HG03045 (cell line): ENCODE measurements around the gene PROM1.

Source experiments
- ATAC-seq: cut with Tn5 transposase; IDR thresholded peaks from one replicate; pipeline ENCODE4 v1.9.1; 2021; ENCODE audit warnings: mild to moderate bottlenecking, moderate library complexity; ENCODE audit not compliant: unreplicated experiment

The PROM1 gene

DNA sequence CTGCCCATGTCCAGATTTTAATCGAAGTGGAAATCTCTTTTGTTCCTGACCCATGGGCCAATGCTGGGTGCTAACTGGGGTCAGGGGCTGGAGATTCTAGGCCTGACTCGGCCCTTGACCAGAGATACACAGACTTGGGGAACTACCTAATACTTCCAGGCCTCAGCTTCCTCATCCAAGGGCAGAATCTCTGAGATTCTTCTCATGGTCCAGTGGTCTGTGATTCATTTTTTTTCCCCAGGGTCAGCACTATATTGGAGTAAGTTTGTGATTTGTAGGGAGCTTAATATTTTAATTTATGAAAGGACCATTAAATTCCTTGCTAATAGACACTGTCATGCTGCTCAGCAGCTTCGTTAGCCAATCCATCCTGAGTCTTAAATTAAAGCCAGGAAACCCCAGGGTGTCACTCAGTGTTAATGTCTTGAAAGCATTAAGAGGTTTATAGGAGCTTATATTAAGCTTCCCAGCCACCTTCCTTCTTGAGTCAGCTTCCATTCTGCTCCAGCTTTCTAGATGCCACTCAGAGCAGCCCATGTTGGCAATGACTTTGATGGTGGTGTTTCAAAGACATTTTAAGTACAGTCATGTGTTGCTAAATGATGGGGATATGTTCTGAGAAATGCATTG lies 27.0 kb upstream of the PROM1 start:
- no peak for ATAC-seq

- no peak for ATAC-seq
Measured at GRCh38 chr4:16110199-16110598, 26.4 kb upstream of the PROM1 start.

- ATAC-seq = no peak
Measured at GRCh38 chr4:16109256-16109655, 25.4 kb upstream of the PROM1 start.

DNA sequence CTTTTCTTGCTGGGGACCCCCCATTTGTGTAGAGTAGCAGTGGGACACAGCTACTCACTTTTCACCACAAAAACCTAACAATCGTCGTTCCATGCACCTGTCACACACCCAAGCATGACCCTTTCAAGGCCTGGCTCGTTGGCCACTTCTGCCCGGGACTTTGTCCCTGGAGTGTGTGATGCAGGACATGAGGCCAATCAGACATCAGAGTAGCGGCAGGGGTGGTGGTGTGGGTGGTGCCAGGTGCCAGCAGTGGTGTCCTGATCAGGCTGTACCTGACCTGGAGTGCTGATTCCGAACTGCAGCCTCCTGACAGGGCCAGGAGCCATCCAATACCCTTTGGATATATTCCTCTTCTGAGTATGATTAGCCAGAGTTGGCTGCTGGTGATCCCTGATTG lies 23.1 kb upstream of the PROM1 start:
- no peak for ATAC-seq

DNA sequence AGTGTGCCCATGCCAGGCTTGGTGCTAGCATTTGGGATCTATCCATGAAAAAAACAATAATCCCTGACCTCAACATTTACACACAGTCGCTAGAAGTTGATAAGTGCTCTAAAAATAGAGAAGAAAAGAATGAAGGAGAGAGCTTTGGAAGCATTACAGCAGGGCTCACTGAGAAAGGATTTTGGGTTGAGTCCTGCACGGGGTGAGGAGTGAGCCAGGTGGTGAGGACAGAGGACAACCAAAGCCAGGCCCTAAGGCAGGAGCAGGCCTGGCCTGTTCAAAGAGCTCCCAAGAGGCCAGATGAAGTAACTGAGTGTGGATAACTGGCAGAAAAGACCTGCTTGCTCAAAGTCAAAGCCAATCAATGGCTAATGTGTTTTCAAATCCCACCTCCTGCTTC lies 20.7 kb upstream of the PROM1 start:
- ATAC-seq = no peak

DNA sequence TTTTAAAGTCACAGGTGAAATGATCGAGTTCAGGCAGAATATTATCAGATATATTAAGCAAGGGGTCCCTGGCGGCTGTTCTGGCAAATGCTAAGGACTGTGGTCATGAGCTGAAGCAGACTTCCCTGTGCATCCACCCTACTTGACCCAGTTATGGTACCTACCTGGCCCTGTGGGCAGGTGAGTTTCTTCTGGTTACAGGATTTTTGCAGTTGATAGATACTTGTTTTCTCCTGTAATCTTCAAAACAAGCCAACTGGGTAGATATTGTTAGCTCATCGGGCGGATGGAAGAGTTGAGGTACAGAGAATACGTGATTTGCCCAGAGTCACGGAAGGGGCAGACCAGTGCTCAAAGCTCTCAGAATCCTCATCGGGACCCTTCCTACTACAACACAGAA lies 18.5 kb upstream of the PROM1 start:
- no peak for ATAC-seq

DNA sequence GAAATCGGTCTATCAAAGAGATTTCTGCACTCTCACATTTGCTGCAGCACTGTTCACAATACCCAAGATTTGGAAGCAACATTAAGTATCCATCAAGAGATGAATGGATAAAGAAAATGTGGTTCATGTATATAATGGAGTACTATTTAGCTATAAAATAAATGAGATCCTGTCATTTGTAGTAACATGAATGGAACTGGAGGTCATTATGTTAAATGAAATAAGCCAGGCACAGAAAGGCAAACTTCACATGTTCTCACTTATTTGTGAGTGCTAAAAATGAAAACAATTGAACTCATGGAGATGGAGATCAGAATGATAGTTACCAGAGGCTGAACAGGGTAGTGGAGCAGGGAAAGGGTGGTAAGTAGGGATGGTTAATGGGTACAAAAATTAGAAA lies 17.0 kb upstream of the PROM1 start:
- no peak for ATAC-seq

DNA sequence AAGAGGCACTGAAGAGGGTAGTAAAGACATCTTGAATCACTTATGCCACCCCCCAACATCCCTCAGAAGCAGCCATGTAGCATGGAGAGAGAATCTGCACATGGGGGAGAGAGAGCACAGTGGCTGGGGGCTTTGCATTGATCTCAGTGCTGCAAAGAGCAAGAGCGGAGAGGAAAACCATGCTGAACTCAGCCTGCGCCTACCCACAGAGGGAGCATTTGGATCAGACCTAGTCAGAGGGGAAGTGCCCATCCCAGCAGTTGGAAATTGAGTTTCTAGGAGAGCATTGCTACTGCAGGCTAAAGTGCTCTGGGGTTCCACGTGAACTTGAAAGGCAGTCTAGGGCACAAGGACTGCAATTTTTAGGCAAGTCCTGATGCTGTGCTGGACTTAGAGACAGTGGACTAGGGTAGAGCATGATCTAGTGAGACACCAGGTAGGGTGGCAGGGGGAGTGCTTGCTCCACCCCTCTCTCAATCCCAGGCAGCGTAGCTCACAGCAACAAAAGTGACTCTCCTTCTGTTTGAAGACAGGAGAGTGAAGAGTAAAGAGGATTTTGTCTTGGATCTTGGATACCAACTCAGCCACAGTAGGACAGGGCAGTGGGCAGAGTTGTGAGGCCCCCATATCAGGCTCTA lies 9.0 kb upstream of the PROM1 start:
- ATAC-seq = no peak

- no peak for ATAC-seq
Measured at GRCh38 chr4:16090096-16090705, 6.4 kb upstream of the PROM1 start.

DNA sequence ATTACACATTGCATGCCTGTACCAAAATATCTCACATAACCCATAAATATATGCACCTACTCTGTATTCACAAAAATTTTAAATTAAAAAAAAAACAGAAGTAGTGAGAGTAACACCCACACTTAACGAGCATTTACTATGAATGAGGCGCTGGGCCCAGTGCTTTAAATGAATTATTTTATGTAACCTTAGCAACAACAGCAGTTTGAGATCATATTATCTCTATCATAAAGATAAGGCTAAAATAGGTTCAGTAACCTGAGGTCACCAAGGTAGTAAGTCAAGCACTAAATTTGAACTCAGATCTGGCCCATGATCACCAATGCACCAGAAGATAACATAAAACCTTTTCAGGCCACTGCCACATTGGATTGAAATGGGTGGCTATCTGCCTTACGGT lies 5.3 kb upstream of the PROM1 start:
- no peak for ATAC-seq

GRCh38 chr4:16088601-16089000 lies 4.8 kb upstream of the PROM1 start:
- no peak for ATAC-seq

DNA sequence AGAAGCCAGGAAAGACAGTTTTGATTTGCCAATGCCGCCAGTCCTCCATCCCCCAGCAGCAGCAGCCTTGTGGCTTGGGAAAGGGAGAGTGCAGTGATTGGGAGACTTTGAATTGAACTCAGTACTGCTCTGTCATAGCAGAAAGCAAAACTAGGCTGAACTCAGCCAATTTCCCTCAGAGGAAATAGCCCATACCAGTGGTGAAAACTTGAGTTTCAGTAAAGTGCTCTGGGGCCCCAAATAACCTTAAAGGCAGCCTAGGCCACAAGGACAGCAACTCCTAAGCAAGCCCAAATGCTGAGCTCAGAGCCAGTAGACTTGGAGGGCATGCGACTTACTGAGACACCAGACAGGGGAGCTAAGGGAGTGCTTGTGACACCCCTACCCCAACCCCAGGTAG lies 2.0 kb upstream of the PROM1 start:
- no peak for ATAC-seq

DNA sequence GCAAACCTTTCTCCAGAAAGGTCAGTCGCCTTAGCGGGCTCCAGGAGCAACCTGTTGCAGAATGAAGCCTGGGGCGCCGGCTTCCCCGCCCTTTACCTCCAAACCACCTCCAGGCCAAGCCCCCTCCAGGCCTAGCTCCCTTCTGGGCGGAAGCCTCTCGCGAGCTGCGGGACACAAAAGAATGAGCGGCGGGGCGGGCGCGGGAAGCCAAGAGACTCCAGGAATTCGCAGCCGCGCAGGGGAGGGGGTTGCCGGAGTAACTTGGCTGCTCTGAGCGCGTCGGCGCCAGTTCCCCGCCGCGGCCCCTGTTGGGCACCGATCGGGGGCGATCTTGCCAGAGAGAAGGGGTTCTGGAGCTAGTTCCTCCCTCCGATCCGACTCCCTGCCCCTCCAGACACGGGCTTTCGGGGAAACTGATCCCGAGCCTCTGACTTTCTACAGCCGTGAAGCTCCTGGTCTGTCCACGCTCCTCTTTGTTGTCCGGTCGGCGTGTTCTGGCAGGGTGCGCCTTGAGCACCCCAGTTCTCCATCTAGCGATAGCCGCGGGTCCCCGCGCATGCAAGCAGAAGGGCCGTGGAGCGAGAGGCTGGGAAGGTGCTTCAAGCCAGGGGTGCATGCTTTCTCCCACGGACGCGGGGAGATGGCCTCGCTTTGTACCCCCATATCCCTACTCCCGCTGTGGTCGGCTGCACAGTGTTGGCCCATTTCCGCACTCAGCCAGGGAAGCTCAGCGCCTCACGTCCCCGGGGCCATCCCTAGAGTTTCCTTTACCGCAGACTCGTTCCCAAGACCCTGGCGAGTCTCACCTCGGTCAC lies 1.2 kb downstream of the PROM1 start:
- no peak for ATAC-seq

- ATAC-seq = no peak
Measured at GRCh38 chr4:16082041-16082425, 1.8 kb downstream of the PROM1 start.

DNA sequence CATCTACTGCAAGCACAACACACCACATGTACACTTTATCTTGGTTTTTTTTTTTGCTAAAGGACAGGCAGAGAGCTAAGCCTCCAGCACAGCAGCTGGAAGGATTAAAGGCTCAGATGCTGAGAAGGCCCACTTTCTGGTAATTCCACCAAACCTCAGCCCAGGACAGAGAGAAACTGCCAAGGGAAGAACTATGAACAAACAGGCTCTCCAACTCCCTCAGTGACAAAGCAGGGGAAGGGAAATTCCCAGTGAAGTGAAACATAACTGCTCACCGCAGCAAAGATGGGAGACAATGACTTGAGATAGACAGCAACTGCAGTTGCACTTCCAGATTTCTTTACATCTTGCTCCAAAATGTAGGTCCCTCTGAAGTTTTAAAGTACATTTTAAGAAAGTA lies 4.8 kb downstream of the PROM1 start:
- ATAC-seq = peak; percentile 82

GRCh38 chr4:16078195-16078760 lies 5.5 kb downstream of the PROM1 start:
- no peak for ATAC-seq

DNA sequence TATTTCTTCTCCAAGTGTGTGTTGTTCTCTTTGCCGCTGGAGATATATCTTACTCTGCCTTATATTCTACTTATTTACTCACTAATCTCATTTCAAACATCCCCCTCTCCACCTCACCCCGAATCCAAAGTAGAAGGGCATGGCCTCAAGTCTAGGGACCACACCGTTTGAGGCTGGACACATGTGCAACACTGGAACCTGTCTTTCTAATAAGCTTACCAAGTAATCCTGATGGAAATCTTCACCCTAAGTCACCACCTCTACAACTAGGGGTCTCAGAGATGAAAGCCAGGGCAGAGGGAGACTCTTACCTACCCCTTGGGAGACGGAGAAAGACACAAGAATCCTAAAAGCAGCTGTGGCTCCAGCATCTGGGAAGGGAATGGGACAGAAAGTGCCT lies 6.0 kb downstream of the PROM1 start:
- no peak for ATAC-seq

- ATAC-seq = no peak
Measured at GRCh38 chr4:16075975-16076757, 7.7 kb downstream of the PROM1 start.

- no peak for ATAC-seq
Measured at GRCh38 chr4:16075061-16075460, 8.8 kb downstream of the PROM1 start.

GRCh38 chr4:16072168-16072567 lies 11.7 kb downstream of the PROM1 start:
- ATAC-seq = no peak

DNA sequence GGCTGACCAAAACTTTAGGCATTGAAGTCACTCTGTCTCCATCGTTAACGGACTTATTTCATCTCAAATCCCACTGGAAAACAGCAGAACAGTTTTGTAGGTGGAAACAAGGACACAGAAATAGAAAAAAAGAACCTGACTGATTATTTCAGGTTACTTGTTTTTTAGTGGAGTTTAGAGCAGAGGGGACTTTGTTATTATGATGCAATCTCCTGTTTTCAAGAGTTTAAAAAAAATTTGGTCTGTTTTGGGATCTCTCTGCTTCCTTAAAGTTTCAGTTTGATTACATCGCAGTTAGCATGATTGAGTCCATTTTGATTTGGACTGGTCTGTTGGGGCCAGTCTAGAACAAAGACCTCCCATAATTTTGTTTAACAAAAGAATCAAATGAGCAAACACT lies 13.6 kb downstream of the PROM1 start:
- no peak for ATAC-seq
